SIG-M5 treated with dmso at 0.1 percent for 504 hours (cell line): ENCODE measurements around the gene NEB.
"Not testable (repeated sequence)": the region's sequence is repeated elsewhere in the genome, so short reads cannot be mapped to it uniquely, and the experiment has no call there.

Experiments used
- DNase-seq: peaks from one replicate; lab custom pipeline; 2025; ENCODE audit not compliant: unreplicated experiment; lab: John Stamatoyannopoulos, UW

Gene NEB

GRCh38 chr2:151654085-151654484 lies 80.2 kb downstream of the NEB start:
- no peak for DNase-seq

GRCh38 chr2:151651274-151651673 lies 83.0 kb downstream of the NEB start:
- DNase-seq, result no peak

GRCh38 chr2:151650456-151650855 lies 83.8 kb downstream of the NEB start:
- DNase-seq, result no peak

GRCh38 chr2:151649966-151650365 lies 84.3 kb downstream of the NEB start:
- DNase-seq, result no peak

- DNase-seq, result no peak
Observed at GRCh38 chr2:151649400-151649799, 84.9 kb downstream of the NEB start.

- DNase-seq, result not testable (repeated sequence)
Observed at GRCh38 chr2:151646512-151646911, 87.8 kb downstream of the NEB start.

- DNase-seq, result no peak
Observed at GRCh38 chr2:151644580-151644979, 89.7 kb downstream of the NEB start.

GRCh38 chr2:151641895-151642294 lies 92.4 kb downstream of the NEB start:
- DNase-seq, result not testable (repeated sequence)

- DNase-seq, result no peak
Observed at GRCh38 chr2:151640087-151640486, 94.2 kb downstream of the NEB start.

- DNase-seq, result no peak
Observed at GRCh38 chr2:151638990-151639389, 95.3 kb downstream of the NEB start.

- DNase-seq, result no peak
Observed at GRCh38 chr2:151638191-151638933, 95.9 kb downstream of the NEB start.

GRCh38 chr2:151637271-151637781 lies 97.0 kb downstream of the NEB start:
- DNase-seq, result peak; percentile 83

GRCh38 chr2:151634736-151635467 lies 99.4 kb downstream of the NEB start:
- DNase-seq, result no peak

- no peak for DNase-seq
Observed at GRCh38 chr2:151632993-151633565, 101.2 kb downstream of the NEB start.

- DNase-seq, result no peak
Observed at GRCh38 chr2:151630372-151630771, 103.9 kb downstream of the NEB start.

GRCh38 chr2:151627353-151627752 lies 106.9 kb downstream of the NEB start:
- DNase-seq, result no peak

- no peak for DNase-seq
Observed at GRCh38 chr2:151624271-151624670, 110.0 kb downstream of the NEB start.

GRCh38 chr2:151623631-151624030 lies 110.6 kb downstream of the NEB start:
- DNase-seq, result no peak

- no peak for DNase-seq
Observed at GRCh38 chr2:151620761-151621160, 113.5 kb downstream of the NEB start.

GRCh38 chr2:151619337-151619989 lies 114.8 kb downstream of the NEB start:
- DNase-seq, result peak; percentile 57

- no peak for DNase-seq
Observed at GRCh38 chr2:151616760-151617339, 117.4 kb downstream of the NEB start.
